Astrocyte of the cerebellum (primary cell): ENCODE data around the gene AIF1L.
"Not testable (repeated sequence)": the region's sequence is repeated elsewhere in the genome, so short reads cannot be mapped to it uniquely, and the experiment has no call there.

ENCODE experiments used
- DNase-seq: peaks from one replicate; pipeline ENCODE4 v3.0.0-alpha.2; 2011; ENCODE audit warnings: low read depth
- H3K4me3 ChIP-seq: 2 replicates; pipeline ENCODE4 v1.5.1; 2011; ENCODE audit warnings: mild to moderate bottlenecking, low read depth, low read length, moderate library complexity
- in situ Hi-C: cut with HindIII; loops from 2 replicates; pipeline ENCODE4 v1.10.0; 2017; ENCODE audit warnings: low sequenced_read_pairs
- TF ChIP-seq, protein P1 (sequence below): IDR thresholded peaks from 2 replicates; pipeline ENCODE4 v1.5.1; 2012; ENCODE audit warnings: low read length, low read depth, moderate library complexity, mild to moderate bottlenecking; ENCODE audit errors: missing control alignments

AIF1L gene

DNA sequence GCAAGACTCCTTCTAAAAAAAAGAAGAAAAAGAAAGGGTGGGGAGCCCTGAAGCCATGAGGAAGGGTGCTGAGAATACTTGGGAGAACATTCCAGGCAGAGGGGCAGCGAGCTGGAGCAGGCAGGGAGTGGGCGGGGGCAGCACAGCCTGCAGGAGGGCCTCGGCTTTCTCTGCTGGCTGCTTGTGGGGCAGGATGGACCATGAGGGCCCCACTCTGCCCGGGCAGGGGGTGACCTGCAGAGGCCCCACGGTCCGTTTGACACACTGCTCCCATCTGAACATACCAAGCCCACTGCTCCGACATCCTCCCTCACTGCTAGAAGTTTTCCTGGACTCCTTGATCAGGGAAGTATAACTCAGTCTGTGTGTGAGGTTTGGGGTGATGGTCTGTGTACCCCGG is 17.3 kb downstream of the AIF1L start:
- in situ Hi-C loops: no loop called here
- no peak for DNase-seq
- TF ChIP-seq, protein P1, sequence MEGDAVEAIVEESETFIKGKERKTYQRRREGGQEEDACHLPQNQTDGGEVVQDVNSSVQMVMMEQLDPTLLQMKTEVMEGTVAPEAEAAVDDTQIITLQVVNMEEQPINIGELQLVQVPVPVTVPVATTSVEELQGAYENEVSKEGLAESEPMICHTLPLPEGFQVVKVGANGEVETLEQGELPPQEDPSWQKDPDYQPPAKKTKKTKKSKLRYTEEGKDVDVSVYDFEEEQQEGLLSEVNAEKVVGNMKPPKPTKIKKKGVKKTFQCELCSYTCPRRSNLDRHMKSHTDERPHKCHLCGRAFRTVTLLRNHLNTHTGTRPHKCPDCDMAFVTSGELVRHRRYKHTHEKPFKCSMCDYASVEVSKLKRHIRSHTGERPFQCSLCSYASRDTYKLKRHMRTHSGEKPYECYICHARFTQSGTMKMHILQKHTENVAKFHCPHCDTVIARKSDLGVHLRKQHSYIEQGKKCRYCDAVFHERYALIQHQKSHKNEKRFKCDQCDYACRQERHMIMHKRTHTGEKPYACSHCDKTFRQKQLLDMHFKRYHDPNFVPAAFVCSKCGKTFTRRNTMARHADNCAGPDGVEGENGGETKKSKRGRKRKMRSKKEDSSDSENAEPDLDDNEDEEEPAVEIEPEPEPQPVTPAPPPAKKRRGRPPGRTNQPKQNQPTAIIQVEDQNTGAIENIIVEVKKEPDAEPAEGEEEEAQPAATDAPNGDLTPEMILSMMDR: no peak
- no peak overlapping the region for H3K4me3 ChIP-seq

DNA sequence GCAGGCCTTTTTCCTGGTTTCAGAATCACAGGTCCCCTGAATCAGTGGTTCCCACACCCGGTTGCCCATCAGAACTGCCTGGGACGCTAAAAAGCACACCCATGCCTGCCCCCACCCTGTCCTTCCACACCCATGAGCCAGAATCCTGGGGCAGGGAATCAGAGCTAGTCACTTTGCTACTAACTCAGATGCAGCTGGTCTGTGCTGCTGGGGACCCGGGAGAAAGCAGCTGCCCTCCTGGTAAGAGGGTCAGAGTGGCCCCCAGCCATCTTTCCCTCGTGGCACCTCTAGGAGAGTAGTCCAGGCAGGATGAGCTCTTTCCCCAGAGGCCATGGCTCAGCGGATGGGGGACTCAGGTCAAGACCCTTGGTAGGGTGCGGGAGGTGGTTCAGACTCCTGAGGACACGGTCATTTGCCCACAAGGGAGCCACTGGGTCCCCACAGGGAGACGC is 17.8 kb downstream of the AIF1L start:
- no peak for DNase-seq
- no peak overlapping the region for H3K4me3 ChIP-seq
- TF ChIP-seq, protein P1: no peak
- in situ Hi-C loops: no loop called here

DNA sequence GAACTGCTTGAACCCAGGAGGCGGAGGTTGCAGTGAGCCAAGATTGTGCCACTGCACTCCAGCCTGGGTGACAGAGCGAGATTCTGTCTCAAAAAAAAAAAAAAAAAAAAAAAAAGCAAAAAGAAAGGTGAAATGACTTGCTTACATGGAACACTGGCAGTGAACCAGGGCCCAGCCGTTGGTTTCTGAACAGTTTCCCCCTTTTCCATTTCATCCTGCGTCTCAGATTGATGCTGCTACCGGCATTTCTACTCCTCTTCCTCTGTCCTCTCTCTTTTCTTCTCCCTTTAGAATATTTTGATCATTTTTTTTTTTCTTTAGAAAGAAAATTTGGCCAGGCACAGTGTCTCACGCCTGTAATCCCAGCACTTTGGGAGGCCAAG is 19.0 kb downstream of the AIF1L start:
- DNase-seq, in situ Hi-C loops, H3K4me3 ChIP-seq: not testable (repeated sequence)

DNA sequence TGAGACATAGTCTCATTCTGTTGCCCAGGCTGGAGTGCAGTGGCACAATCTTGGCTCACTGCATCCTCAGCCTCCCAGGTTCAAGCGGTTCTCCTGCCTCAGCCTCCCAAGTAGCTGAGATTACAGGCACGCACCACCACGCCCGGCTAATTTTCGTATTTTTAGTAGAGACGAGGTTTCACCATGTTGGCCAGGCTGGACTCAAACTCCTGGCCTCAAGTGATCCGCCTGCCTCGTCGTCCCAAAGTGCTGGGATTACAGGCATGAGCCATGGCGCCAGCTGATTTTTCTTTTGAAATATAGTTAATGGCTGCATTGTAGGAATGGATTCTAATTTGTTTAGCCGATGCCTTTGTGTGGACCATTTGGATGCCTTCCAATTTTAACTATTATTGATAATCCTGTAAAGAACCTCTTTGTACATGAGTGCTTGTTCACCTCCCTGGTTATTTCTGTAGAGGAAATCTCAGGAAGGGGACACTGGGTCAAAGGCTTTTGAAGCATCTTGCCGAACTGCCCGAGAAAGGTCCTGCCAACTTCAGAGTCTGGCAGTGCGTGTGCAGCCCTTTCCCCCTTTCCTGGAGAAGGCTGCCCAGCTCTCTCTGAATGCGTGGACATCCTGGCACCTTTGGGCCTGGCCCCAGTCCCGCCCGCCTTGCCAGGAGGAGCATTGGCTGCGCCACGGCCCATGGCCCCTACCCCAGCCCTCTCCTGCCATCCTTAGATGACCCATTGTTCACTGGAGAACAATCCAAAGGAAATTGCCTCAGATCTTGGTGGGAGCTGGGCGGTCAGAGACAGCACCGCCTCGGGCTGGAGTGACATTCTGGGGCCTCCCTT is 20.2 kb downstream of the AIF1L start:
- no peak overlapping the region for H3K4me3 ChIP-seq
- no peak for DNase-seq
- in situ Hi-C loops: no loop called here
- TF ChIP-seq, protein P1: no peak

DNA sequence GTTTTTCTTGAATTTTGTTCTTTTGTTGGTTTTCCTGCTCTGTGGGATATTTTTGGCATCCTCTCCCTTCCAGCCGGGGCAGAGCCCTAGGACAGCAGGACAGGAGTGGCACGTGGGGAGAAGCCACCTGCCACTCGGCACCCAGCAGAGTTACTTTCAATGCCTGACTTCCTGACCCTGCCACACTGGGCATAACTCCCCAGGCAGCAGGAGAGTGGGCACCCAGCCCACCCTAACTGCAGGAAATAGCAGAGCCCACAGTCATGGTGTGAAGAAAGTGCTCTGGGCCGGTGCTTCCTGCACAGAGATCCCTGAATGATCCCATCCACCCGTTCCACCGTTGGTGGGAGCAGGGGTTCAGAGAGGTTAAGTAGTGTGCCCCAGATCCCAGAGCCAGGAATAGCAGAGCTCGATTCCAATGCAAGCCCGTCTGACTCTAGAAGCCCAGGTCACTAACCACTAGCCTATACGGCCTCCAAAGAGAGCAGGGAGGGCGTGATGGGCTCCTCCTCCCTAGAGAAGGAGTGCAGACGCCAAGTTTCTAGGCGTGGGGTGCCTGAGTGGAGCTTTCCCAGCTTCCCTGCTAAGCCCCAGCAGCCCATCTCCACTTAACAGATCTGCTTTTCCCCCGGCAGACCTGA is 20.9 kb downstream of the AIF1L start:
- TF ChIP-seq, protein P1: no peak
- in situ Hi-C loops: no loop called here
- DNase-seq: no peak
- H3K4me3 ChIP-seq: no peak overlapping the region

DNA sequence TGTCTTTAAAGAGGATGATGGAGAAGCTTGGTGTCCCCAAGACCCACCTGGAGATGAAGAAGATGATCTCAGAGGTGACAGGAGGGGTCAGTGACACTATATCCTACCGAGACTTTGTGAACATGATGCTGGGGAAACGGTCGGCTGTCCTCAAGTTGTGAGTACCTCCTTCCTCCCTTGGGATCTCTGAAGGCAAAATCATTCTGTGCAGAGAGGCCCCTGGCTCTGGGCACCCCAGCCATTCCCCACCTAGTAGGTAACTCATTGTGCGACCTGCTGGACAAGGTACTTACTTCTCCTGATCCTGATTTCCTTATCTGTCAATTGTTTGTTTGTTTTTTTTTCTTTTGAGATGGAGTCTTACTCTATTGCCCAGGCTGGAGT is 21.4 kb downstream of the AIF1L start:
- in situ Hi-C loops: no loop called here
- no peak overlapping the region for H3K4me3 ChIP-seq
- no peak for DNase-seq
- TF ChIP-seq, protein P1: no peak

DNA sequence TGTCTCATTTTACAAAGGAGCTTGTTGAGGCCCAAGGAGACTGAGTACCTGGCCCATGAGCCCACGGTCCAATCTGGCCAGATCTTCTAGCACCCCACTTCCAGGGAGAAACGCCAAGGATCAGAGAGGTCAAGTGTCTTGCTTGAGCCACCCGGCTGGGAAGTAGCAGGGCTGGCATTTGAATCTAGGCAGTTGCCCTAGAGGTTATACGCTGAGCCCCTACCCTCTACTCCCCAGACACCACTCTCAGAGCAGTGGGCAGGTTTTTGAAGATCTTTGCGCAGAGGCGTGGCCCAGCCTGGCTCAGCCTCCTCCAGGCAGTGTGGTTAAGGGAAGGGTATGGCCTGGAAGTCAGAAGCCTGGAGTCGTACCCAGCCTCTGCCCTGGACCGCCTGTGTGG is 23.3 kb downstream of the AIF1L start:
- TF ChIP-seq, protein P1: no peak
- DNase-seq: no peak
- H3K4me3 ChIP-seq: no peak overlapping the region
- in situ Hi-C loops: no loop called here
